GM19395 (cell line): ENCODE results near the gene TIMP2.
"Not testable (repeated sequence)": the region's sequence is repeated elsewhere in the genome, so short reads cannot be mapped to it uniquely, and the experiment has no call there.

Experiments
- ATAC-seq: cut with Tn5 transposase; IDR thresholded peaks from one replicate; pipeline ENCODE4 v1.9.1; 2021; ENCODE audit warnings: mild to moderate bottlenecking, moderate library complexity; ENCODE audit not compliant: unreplicated experiment

The TIMP2 gene

DNA sequence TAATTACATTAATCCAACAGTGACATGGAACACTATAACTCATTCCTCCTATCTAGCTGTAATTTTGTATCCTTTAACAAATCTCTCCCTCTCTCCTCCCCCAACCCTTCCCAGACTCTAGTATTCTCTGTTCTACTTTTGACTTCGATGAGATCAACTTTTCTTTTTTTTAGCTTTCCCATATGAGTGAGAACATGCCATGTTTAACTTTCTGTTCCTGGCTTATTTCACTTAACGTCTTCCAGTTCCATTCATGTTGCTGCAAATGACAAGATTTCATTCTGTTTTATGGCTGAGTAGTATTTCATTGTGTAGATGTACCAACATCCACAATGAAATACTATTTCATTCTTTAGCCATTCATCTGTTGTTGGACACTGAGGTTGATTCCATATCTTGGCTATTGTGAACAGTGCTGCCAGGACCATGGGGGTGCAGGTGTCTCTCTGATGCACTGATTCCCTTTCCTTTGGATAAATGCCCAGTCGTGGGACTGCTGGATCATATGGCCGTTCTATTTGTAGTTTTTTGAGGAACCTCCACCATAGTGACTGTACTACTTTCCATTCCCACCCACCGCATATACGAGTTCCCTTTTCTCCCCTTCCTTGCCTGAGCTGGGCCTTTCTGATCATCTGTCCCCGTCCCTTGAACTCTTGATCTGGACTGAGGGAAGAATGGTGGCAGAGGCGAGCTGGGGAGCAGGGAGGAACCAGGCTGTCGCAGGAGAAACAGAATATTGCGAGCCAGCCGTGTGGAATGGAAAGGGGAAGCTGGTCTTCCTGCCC is 14.5 kb downstream of the TIMP2 start:
- no peak for ATAC-seq

DNA sequence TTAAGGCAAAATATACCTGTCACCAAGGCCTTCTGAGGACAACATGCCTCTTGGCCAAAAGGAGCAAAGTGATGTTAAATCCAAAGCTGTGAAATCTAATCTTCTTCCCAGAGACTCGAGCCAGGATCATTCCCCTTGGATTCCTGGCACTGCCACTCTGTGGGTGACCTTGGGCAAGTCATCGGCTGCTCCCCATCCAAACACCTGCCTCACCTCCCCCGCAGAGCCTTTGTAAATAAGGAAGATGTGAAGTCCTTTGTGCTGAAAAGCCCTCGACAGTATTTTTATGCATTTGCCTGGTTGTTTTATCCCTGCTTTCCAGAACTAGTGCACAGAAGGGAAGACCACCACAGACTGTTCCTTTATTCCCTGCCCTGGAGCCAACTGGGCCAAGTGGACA is 16.8 kb downstream of the TIMP2 start:
- no peak for ATAC-seq

DNA sequence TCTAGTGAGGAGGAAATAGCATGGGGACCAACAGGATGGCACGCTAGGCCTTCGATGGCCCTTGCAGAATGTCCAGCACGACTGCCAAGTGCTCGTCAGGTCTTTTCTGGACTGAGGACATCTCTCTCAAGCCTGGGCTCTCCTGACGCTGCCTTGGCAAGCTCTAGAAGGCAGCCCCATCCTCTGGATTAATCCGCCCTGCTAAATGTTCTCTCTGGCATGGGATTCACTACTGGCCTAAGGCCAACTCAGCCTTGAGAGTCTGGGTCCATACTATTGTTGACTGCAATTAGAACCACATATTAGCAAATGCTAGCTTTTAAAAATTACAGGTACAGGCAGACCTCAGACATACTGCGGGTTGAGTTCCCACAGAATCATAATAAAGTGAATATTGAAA is 19.6 kb downstream of the TIMP2 start:
- no peak for ATAC-seq

DNA sequence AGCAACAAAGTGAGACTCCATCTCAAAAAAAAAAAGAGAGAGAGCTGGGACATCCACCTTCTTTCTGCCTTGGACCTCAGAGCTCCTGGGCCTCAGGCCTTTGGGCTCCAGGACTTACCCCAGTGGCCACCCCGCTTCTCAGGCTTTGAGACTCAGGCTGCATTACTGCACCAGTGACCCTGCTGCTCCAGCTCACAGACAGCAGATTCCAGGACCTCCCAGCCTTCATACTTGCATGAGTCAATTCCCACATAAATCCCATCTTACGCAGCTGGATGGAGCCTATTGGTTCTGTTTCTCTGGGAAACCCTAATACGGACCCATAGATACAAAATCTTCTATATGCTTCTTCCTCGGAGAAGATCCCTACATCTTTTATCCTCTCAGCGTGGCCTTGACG is 20.1 kb downstream of the TIMP2 start:
- no peak for ATAC-seq

DNA sequence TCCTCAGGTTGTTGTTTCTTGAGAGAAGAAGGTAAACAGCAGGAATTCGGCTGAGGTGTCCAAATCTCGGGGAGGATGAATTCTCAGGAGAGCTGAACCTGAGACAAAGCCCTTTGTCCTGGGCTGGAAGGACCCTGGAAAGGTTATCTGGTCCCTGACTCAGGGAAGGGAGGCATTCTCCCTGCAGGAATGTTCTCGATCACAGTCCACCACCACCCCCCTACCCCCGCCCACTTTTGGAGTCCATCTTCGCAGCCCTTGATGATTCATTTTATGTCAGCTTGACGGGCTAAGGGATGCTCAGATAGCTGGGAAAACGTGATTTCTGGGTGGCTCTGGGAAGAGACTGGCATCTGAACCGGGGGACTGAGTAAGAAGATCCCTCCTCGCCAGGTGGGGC is 20.8 kb downstream of the TIMP2 start:
- no peak for ATAC-seq

DNA sequence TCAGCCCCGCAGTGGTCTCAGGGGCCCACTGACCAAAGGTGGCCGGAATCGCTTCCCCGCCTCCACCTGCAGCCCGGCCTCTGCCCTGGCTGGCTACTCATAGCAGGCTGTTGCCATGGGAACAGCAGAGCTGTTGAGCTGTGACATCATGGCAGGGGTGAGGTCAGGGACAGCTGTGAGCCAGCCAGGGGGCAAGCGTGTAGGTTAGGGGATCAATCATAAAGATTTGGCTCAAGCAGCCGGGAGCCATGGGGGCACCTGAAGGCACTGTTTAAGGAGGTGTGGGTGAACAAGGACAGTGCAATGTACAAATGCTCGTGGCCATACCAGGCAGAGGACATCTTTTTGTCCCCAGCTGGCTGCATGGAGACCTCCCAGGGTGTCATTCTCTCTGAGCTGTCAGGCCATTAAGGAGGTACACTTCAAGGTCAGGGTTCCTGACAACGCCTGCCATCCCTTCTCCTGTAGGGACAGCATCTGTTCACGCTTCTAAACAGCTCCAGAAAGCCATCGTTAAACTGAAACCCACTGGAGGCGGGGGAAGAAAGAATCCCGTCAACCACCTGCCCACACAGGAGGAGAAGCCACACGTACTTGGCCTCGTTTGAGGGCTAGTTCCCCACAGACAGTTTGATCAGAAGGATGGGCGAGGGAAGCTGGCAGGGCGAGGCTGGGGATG is 21.9 kb downstream of the TIMP2 start, which contains the start of gene CEP295NL:
CEP295NL (minus strand) TSS at position 101 of the 679 bp plus-strand sequence. CDS start 1,373 bp downstream, outside the sequence.
- no peak for ATAC-seq

DNA sequence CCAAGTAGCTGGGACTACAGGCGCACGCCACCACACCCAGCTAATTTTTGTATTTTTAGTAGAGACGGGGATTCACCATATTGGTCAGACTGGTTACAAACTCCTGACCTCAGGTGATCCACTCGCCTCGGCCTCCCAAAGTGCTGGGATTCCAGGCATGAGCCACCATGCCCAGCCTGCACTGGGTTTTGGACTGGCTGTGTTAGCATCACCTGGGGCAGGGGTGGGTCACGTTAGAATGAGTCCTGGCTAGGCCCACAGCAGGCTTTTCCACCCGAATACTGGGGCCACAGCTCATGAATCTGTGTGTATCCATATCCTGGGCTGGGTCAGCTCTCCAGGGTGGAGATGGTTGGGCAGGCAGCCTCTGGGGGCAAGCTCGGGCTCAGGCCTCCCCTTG is 23.0 kb downstream of the TIMP2 start:
- ATAC-seq, result not testable (repeated sequence)

DNA sequence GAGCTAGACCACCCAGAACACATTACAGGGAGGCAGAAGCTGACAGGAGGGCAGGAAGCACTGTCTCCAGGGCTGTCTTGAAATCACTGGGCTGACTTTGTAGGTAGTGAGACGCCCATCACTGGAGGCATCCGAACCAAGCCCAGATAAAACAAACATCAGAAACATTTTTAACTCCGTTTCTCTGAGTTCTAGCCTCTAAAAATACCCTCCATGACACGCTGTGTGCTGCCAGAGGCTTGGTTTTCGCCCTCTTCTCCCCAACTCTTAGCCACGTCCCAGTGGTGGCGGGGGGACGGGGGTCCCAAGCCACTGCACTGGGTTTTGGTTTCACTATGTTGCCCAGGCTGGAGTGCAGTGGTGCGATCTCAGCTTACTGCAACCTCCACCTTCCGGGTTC is 23.4 kb downstream of the TIMP2 start:
- ATAC-seq, result no peak

DNA sequence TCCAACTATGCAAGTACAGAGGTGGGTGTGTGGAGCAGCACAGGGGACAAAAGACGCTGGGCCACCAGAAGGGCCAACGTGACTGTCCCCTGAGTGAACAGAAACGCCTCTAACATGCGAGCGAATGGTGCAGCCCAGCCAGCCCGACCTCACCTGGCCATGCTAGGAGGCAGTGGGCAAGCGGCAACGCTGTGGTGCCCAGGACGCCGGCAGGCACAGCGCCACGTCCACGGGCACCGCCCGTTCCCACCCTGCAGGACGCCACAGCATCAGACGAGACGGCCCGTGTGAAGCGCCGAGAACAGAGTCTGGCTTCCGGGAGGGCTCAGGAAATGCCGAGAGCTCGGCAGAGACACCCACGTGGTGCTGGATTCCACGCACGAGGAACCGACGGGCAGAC is 24.4 kb downstream of the TIMP2 start:
- no peak for ATAC-seq

DNA sequence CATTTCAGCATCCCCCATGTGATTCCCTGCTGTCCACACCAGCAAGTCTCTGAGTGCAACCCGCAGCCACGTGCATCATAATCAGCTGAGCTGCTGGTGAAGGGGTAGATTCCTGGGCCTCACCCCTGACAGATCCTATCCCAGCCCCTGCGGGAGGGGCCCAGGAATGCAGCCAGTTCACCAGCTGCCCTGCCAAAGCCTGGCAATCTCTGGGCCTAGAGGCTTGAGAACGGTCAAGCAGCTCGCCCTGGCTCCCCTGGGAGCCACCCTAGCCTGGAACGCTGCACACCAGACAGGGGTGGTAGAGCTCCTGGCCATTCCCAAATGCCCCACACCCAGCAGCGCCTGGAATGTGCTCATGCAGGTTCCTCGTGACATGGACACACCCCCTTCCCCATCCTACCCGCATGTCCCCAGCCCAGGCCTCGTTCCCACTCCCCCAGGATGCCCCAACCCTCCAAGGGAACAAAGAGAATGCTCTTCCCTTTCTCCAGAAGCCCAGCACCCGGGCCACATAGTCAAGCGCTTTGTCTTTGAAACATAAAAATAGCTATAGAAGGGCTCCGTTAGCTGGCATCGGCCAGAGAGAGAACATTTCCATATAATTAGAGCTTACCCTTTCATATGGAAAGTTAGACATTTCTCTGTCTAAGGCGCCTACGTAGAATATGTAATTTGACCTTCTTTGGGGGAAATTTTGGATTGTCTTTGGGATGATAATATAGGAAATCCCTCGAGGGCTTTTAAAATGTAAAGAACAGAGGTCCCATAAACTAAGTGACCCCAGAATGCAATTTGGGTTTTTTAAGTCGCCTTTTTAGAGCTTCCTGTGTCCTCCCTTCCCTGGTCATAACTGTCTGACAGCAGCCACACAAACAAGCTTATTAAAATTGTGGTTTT is 25.6 kb downstream of the TIMP2 start:
- ATAC-seq, result no peak

DNA sequence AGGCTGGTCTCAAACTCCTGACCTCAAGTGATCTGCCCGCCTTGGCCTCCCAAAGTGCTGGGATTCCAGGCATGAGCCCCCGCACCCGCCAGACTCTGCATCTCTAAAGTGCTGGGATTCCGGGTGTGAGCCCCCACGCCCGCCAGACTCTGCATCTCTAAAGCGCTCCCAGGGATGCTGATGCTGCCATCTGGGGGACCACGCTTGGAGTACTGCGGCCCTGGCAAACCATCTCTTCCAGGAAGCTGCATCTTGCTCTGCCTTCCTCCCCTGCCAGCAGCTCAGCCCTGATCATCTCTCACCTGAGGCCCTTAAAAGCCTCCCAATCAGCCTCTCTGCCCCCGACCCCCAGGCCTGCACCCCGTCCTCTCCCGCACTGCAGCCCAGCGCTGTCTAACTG is 26.2 kb downstream of the TIMP2 start:
- ATAC-seq, result no peak

DNA sequence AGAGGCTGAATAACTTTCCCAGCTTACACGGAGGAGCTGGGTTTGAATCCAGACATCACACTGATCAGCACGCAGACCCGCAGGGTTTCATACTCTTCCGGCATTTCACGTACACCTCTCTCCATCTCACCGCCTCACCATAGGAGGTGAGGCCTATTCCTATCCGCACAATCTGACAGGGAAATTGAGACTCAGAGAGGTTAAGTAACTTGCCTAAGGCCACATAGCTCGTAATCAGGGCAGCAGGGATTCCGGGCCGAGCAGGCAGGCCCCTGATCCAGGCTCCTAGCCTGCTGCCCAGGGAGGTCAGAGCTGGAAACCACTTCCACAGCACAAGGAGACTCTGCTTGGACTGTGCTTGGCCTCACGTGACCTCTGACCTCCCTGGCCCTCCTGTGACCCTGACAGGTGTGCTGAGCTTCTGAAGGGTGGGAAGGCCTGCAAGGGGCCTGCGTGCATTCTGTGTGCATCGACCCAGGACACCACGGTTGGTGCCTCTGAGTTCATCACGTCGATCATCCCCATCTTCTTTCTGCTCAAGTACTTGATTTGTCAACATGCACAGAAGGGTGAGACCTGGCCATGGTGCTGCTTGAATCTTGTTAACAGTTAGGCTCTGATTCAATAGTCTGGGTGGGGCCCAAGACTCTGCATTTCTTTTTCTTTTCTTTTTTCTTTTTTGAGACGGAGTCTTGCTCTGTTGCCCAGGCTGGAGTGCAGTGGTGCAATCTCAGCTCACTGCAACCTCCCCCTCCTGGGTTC is 26.9 kb downstream of the TIMP2 start:
- no peak for ATAC-seq

DNA sequence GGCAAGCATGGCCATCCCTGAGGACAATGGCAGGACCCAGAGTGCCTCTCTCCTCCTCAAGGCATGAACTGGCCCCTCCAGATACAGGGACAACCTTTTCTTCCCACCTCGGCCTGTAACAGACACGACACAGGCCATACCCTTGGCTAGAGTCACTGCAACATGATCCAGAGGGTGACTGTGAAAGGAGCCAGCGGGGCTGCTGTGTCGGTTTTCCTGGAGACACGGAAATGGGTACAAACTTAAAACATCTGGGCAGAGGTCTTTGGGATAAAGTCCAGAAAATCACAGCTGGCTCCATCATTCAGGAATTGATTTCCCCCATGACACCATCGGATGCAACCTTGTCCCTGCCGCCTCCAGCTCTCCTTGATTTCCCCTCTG is 27.5 kb downstream of the TIMP2 start:
- no peak for ATAC-seq

DNA sequence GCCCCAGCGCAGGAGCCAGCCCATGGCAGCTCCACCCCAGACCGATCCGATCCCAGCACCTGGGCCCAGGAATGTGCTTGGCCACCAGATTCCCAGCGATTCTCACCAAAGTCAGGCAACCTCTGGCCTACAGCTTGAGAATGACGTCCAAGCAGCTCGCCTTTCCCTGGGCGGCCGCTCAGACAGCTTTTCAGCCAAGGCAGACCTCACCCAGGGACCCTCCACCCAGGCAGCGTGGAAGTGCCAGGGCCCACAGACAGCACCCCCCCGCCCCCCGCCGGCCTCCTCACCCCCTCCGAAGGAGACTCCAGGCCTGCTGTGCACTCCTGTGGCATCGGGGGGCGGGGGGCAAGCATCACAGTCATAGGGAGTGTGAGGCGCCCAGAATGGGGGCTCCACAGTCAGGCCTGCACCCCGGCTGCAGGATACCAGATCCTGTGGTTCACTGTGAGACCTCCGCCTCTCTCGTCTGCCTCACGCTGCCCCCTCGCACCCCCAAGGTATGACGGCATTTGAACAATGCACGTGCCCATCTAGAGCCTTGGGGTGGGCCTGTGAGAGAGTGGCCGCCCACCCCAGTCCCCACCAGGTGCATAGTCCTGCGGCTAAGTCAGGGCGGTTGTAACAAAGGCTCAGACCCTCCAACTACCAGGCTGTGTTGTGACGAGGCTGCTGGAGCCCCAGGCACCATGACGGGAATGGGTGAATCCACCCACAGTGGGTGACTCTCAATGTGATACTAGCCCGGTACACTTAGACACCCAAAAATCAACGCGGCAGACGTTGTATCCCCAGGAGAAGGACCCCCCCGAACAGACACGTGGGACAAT is 28.1 kb downstream of the TIMP2 start:
- ATAC-seq, result no peak

DNA sequence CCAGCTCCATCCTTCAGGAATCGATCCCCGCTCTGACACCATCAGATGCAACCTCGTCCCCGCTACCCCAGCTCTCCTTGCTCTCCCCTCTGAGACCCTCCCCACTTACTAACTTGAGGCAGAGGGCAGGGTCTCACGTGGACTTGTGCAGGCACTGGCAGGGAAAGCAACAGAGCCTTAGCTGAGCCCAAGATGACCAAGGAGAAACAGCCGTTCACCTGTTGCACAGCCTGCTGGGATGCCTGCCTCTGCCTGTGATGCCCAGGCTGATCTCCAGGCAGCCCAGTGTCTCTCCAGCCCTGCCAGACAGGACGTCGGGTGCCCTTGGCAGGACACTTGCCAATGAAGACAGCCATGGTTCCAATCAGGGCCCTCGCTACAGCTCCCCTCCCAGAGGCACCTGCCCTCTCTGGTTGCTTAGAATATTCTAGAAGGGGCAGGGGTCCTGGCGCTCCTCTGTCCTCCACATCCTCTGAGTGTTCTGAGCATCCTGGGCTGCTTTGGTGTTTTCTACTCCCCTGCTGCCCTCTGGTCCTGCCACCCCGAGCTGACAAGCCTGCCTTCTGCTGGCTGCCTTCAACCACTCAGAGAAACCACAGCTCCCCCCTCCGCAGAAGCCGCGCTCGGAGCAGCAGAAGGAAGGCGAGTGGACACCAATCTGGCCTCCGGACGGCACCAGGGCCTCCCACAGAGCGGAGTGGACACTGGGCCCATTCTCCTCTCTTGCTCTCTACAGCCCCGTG is 28.9 kb downstream of the TIMP2 start:
- ATAC-seq, result no peak

DNA sequence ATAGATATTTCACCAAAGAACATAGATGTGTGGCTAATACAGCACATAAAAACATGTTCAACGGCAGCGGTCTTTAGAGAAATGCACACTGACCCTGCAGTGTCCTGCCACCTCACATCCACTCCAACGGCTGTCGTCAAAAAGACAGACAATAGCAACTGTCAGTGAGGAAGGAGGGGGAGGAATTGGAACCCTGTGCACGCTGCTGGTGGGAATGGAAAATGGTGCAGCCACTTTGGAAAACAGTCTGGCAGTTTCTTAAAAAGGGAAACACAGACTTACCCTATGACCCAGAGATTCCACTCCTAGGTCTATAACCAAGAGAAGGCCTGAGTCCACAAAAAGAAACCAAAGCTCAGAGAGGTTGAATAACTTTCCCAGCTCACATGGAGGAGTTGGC is 29.9 kb downstream of the TIMP2 start:
- ATAC-seq, result no peak

DNA sequence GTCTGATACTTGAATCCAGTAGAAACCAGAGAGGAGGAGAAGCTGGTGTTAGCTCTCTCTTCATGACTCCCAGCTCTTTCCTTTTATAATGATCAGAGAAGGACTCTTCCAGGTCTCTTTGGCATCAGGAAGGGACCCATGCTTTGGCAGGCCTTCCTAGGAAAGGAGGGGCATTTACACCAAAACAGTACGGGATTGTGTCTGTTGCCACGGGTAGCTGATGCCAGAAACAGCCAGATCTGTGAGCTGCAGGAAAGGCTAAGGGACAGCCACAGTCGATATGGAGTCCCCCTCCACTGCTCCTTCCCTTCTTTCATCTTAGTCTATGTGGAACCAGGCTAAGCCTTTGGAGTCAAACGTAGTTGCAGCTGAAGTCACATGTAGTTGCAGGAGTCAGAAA is 31.5 kb downstream of the TIMP2 start:
- no peak for ATAC-seq

DNA sequence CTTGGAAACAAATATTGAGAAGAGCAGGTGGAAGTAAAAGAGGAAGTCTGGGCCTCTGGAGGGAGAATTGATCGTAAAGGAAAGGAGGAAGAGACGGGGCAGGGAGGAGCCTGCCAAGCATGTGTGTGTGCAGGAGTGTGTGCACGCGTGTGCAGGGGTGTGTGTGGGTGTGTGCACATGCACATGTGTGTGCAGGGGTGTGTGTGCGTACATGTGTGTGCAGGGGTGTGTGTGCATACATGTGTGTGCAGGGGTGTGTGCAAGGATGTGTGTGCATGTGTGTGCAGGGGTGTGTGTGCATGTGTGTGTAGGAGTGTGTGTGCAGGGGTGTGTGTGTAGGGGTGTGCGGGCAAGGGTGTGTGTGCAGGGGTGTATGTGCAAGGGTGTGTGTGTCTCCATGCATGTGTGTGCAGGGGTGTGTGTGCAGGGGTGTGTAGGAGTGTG is 32.2 kb downstream of the TIMP2 start:
- ATAC-seq, result no peak

DNA sequence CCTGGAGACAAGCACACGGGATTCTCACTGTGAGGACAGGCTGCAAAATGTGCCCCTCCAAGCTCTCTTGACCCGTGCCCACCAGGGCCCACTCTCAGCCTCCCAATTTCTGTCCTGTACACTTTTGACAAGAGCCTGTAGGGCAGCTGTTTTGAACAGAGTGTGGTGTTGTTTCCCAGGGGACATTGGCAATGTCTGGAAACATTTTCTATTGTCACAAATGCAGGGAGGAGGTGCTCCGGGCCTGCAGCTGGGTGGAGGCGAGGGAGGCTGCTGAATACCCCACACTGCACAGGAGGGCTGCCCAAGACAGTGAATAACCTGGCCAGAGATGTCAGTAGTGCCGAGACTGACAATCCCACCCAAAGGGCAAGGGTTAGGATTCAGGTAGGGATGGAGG is 32.7 kb downstream of the TIMP2 start:
- no peak for ATAC-seq
